Fibroblast of lung (primary cell): ENCODE results near the gene ACTR1A.

Experiments
- EZH2 ChIP-seq: IDR thresholded peaks from 2 replicates; pipeline ENCODE4 v1.5.1; 2012; ENCODE audit warnings: low read length, control low read depth, mild to moderate bottlenecking; ENCODE audit errors: missing control alignments
- TF ChIP-seq, protein P1 (sequence below), 2 donors: IDR thresholded peaks in 1 of 2; conservative IDR thresholded peaks in 1 of 2; 1 replicate in 1 of 2; 2 replicates in 1 of 2; pipeline ENCODE4 v1.5.1; 2011 to 2012; ENCODE audit warnings: low read length in 2 of 2, control low read depth in 1 of 2, inconsistent platforms in 1 of 2, low read depth in 1 of 2, mild to moderate bottlenecking in 1 of 2

DNA sequence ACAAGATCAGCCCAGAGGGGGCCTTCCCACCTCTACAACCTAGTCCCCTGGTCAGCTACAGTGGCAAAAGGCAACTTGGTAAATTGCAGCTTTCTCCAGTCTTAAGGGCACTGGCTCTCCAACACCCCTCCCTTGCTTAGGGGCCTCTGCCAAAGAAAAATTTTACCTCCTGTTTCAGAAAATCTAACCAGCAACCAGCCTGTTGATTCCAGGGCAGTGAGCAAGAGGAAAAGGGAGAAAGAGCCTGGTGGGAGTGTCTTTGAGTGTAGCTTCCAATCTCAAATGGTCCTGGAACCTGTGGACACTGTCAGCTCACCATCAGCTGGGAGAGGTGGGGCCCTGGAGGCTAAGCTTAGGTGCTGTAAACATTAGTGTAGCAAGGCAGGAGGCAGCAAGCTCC, 22.9 kb downstream of the ACTR1A start:
- TF ChIP-seq, protein P1, sequence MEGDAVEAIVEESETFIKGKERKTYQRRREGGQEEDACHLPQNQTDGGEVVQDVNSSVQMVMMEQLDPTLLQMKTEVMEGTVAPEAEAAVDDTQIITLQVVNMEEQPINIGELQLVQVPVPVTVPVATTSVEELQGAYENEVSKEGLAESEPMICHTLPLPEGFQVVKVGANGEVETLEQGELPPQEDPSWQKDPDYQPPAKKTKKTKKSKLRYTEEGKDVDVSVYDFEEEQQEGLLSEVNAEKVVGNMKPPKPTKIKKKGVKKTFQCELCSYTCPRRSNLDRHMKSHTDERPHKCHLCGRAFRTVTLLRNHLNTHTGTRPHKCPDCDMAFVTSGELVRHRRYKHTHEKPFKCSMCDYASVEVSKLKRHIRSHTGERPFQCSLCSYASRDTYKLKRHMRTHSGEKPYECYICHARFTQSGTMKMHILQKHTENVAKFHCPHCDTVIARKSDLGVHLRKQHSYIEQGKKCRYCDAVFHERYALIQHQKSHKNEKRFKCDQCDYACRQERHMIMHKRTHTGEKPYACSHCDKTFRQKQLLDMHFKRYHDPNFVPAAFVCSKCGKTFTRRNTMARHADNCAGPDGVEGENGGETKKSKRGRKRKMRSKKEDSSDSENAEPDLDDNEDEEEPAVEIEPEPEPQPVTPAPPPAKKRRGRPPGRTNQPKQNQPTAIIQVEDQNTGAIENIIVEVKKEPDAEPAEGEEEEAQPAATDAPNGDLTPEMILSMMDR (conservative IDR thresholded peaks at IDR 0.05 in 1 of 2, IDR thresholded peaks at IDR 0.05 in 1 of 2; ENCODE audit: low read depth in 1 of 2, low read length in 2 of 2), result no peak
- no peak for TF ChIP-seq EZH2
